HCT116 (cell line): ENCODE results near the gene CUL4A. TPM values are rescaled to one million over a fixed set of nuclear protein-coding genes. Genes with fewer than 3 reads are reported as not detected.

Source experiments
- ATAC-seq: fragments of 200-7000 bp; cut with Tn5 transposase; 2 replicates; pipeline ENCODE4 v1.9.1; 2020; ENCODE audit warnings: mild to moderate bottlenecking, moderate library complexity
- BruUV-seq: library from RNA; stranded (reverse); fragments of 400-500 nt; replicated peaks from 2 replicates; lab custom pipeline; 2021; lab: Mats Ljungman, UMichigan
- CTCF ChIA-PET: fragments of 300-600 bp; sonication (Branson Sonifier 250); formaldehyde crosslinking; loops from one replicate; lab custom pipeline; 2021; ENCODE audit warnings: antibody characterized with exemption; lab: Charles Lee
- POLR2A ChIA-PET: fragments of 300-600, 350-600 bp; sonication (Branson Sonifier 250); formaldehyde crosslinking; loops from one replicate; lab custom pipeline; 2021; ENCODE audit warnings: antibody characterized with exemption; lab: Charles Lee
- RAD21 ChIA-PET, 2 experiments: fragments of 300-600 bp; sonication (Branson Sonifier 250); formaldehyde crosslinking; loops; one replicate each; lab custom pipeline; 2023; ENCODE audit warnings: low total read pairs in 2 of 2; ENCODE audit not compliant: uncharacterized antibody in 2 of 2, unreplicated experiment in 2 of 2, low non-redundant PET in 1 of 2; lab: Charles Lee
- DNase-seq: peaks from one replicate; pipeline ENCODE4 v3.0.0-alpha.2; 2010; ENCODE audit warnings: low read depth, low spot score
- H2AFZ ChIP-seq: fragments of 200-600 bp; shearing (Covaris generic), sonication (generic); 2 replicates; pipeline ENCODE4 v1.6.1; 2017; ENCODE audit warnings: low read depth, mixed run types, mixed read lengths, antibody characterized with exemption, low read length; ENCODE audit not compliant: poor library complexity, severe bottlenecking
- H3K27ac ChIP-seq: 2 replicates; pipeline ENCODE4 v1.5.1; 2012; ENCODE audit warnings: low read depth, low read length
- H3K27me3 ChIP-seq: fragments of 200-600 bp; sonication (generic); 2 replicates; pipeline ENCODE4 v1.6.1; 2016; ENCODE audit warnings: mixed run types, low read length, mixed read lengths; ENCODE audit not compliant: insufficient read depth
- H3K36me3 ChIP-seq, 2 experiments: fragments of 200-500 bp in 1 of 2; fragments of 200-600 bp in 1 of 2; sonication (Bioruptor generic) in 1 of 2; sonication (generic) in 1 of 2; 2 replicates each; pipeline versions ENCODE4 v1.5.1 to v1.6.1; 2014 to 2016; ENCODE audit warnings: low read length in 2 of 2, inconsistent platforms in 1 of 2, mixed read lengths in 1 of 2, mixed run types in 1 of 2; ENCODE audit not compliant: insufficient read depth in 2 of 2, control insufficient read depth in 1 of 2
- H3K4me1 ChIP-seq, 2 experiments: fragments of 200-600 bp in 1 of 2; sonication (generic) in 1 of 2; 2 replicates each; pipeline versions ENCODE4 v1.5.1 to v1.6.1; 2012 to 2017; ENCODE audit warnings: low read length in 2 of 2, inconsistent platforms in 1 of 2, mild to moderate bottlenecking in 1 of 2, mixed read lengths in 1 of 2, mixed run types in 1 of 2, moderate library complexity in 1 of 2; ENCODE audit not compliant: insufficient read depth in 2 of 2, control insufficient read depth in 1 of 2
- H3K4me2 ChIP-seq: fragments of 200-600 bp; sonication (generic); 2 replicates; pipeline ENCODE4 v1.6.1; 2017; ENCODE audit warnings: mixed run types, low read length, mixed read lengths
- H3K4me3 ChIP-seq, 2 experiments: fragments of 200-600 bp in 1 of 2; sonication (generic) in 1 of 2; replicated peaks in 1 of 2; 2 replicates each; pipeline ENCODE4 v1.5.1; 2011 to 2016; ENCODE audit warnings: low read length in 2 of 2, control low read depth in 1 of 2, low read depth in 1 of 2, mild to moderate bottlenecking in 1 of 2, mixed read lengths in 1 of 2, mixed run types in 1 of 2
- H3K79me2 ChIP-seq: fragments of 200-600 bp; sonication (generic); 2 replicates; pipeline ENCODE4 v1.6.1; 2017; ENCODE audit warnings: mild to moderate bottlenecking, mixed run types, low read length, moderate library complexity, mixed read lengths; ENCODE audit not compliant: insufficient read depth
- H3K9ac ChIP-seq: fragments of 200-600 bp; sonication (generic); 2 replicates; pipeline ENCODE4 v1.6.1; 2016; ENCODE audit warnings: low read length, mixed read lengths
- H3K9me2 ChIP-seq: fragments of 200-600 bp; sonication (generic), shearing (Covaris generic); 2 replicates; pipeline ENCODE4 v1.6.1; 2017; ENCODE audit warnings: mixed run types, mild to moderate bottlenecking, moderate library complexity; ENCODE audit not compliant: insufficient read depth
- H3K9me3 ChIP-seq, 2 experiments: fragments of 200-500 bp in 1 of 2; fragments of 200-600 bp in 1 of 2; sonication (Bioruptor generic) in 1 of 2; sonication (generic) in 1 of 2; 2 replicates each; pipeline ENCODE4 v1.6.1; 2014 to 2017; ENCODE audit warnings: low read length in 2 of 2, mixed read lengths in 2 of 2, inconsistent platforms in 1 of 2, low read depth in 1 of 2, mild to moderate bottlenecking in 1 of 2, mixed run types in 1 of 2, moderate library complexity in 1 of 2; ENCODE audit not compliant: control insufficient read depth in 1 of 2, insufficient read depth in 1 of 2
- H4K20me1 ChIP-seq: fragments of 200-600 bp; sonication (generic), shearing (Covaris generic); 2 replicates; pipeline ENCODE4 v1.6.1; 2017; ENCODE audit warnings: mixed run types, mild to moderate bottlenecking, moderate library complexity; ENCODE audit not compliant: insufficient read depth
- CBX3 ChIP-seq: IDR thresholded peaks from 2 replicates; pipeline ENCODE4 v1.6.1; 2012; ENCODE audit warnings: low read depth
- CTCF ChIP-seq, 3 experiments: fragments of 200-600 bp in 1 of 3; sonication (generic) in 1 of 3; IDR thresholded peaks in 2 of 3; conservative IDR thresholded peaks in 1 of 3; 2 replicates each; pipeline ENCODE4 v1.5.1; 2012 to 2017; ENCODE audit warnings: low read depth in 2 of 3, low read length in 2 of 3, antibody characterized with exemption in 1 of 3, borderline replicate concordance in 1 of 3, control low read depth in 1 of 3, mild to moderate bottlenecking in 1 of 3, mixed read lengths in 1 of 3, mixed run types in 1 of 3, moderate library complexity in 1 of 3; ENCODE audit not compliant: insufficient read depth in 1 of 3
- EGR1 ChIP-seq: IDR thresholded peaks from 2 replicates; pipeline ENCODE4 v1.6.1; 2012; ENCODE audit warnings: low read depth
- EZH2 ChIP-seq: fragments of 200-600 bp; sonication (generic); IDR thresholded peaks from 2 replicates; pipeline ENCODE4 v1.6.1; 2017; ENCODE audit warnings: antibody characterized with exemption, mixed run types
- EZH2phosphoT487 ChIP-seq: fragments of 200-600 bp; IDR thresholded peaks from 2 replicates; pipeline ENCODE4 v1.6.1; 2018; ENCODE audit warnings: antibody characterized with exemption, borderline replicate concordance
- JUND ChIP-seq: IDR thresholded peaks from 2 replicates; pipeline ENCODE4 v1.6.1; 2012
- POLR2A ChIP-seq: IDR thresholded peaks from 2 replicates; pipeline ENCODE4 v1.7.0; 2011; ENCODE audit warnings: borderline replicate concordance; ENCODE audit not compliant: insufficient read depth, insufficient read length; ENCODE audit errors: extremely low read depth
- POLR2AphosphoS5 ChIP-seq: IDR thresholded peaks from 2 replicates; pipeline ENCODE4 v1.6.1; 2011; ENCODE audit warnings: mild to moderate bottlenecking, low read depth, low read length, moderate library complexity
- RAD21 ChIP-seq: IDR thresholded peaks from 2 replicates; pipeline ENCODE4 v1.6.1; 2012; ENCODE audit warnings: low read depth, mild to moderate bottlenecking
- REST ChIP-seq: IDR thresholded peaks from 2 replicates; pipeline ENCODE4 v1.6.1; 2012; ENCODE audit warnings: low read depth
- SIN3A ChIP-seq: IDR thresholded peaks from 2 replicates; pipeline ENCODE4 v1.6.1; 2012; ENCODE audit warnings: low read depth
- SRF ChIP-seq: IDR thresholded peaks from 2 replicates; pipeline ENCODE4 v1.6.1; 2012; ENCODE audit warnings: low read depth
- TCF7L2 ChIP-seq: IDR thresholded peaks from 2 replicates; pipeline ENCODE4 v1.7.0; 2011; ENCODE audit warnings: borderline replicate concordance, inconsistent platforms; ENCODE audit not compliant: insufficient read depth, insufficient read length; ENCODE audit errors: extremely low read depth
- ZFX ChIP-seq: fragments of 450-650 bp; IDR thresholded peaks from 2 replicates; pipeline ENCODE4 v1.6.1; 2017
- ZNF274 ChIP-seq: fragments of 200-500 bp; sonication (Bioruptor generic); IDR thresholded peaks from 2 replicates; pipeline ENCODE4 v1.6.1; 2014; ENCODE audit warnings: mild to moderate bottlenecking, low read depth, low read length, inconsistent platforms
- intact Hi-C: fragments of 100-400 bp; cut with micrococcal nuclease; formaldehyde crosslinking; loops from 2 replicates; pipeline ENCODE4 v1.10.0; 2022
- total RNA-seq: library from RNA; stranded (reverse); gene quantifications from one replicate; pipeline ENCODE4 v1.2.1, GENCODE V29; 2021; ENCODE audit not compliant: unreplicated experiment
- TF ChIP-seq, protein P1 (sequence below): IDR thresholded peaks from 2 replicates; pipeline ENCODE4 v1.6.1; 2012
- TF ChIP-seq, protein P2 (sequence below): IDR thresholded peaks from 2 replicates; pipeline ENCODE4 v1.6.1; 2012

Gene CUL4A
- total RNA-seq, 1 experiment from 2014 or later, result 76.5 TPM

DNA sequence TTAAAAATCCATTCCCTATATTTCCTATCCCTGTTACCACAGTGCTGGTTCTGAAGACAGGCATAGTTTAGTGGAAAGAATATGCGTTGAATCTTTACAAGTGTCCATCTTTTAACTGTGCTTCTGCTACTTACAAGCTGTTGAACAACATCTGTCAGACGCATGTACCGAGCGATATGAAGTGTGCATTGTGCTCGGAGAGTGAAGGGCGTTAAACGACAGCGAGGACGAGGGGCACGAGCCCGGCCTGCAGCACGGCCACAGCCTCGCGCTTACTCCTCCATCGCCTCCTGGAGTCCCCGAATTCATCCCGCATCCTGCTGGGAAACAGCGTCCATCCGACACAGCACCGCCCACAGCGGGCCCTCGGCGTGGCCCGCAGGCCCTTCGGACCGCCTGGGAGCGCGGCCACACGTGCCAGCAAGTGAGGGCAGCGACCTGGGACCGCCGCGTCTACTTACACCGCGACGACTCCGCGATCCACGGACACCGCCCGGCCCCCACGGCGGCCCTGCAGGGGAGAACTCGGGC lies 1.5 kb upstream of the CUL4A start:
- peak overlapping the region; percentile 98 for H3K27ac ChIP-seq
- intact Hi-C loops, result loop anchor here (1.0 kb wide), 1 partner anchor 241 kb away; no protein-coding TSS in a partner anchor
- no peak overlapping the region for H2AFZ ChIP-seq
- ATAC-seq, result peak; percentile 22
- peaks cover under 1% of the 10 kb centered on the region; the same call in 1 of the 2 replicates for H4K20me1 ChIP-seq
- H3K9ac ChIP-seq, result peak overlapping the region; percentile 96
- H3K27me3 ChIP-seq, result no peaks in the 10 kb centered on the region
- peaks cover 0 to 27% of the 10 kb centered on the region in 2 experiments; a peak in 3 of 4 replicates for H3K36me3 ChIP-seq
- TF ChIP-seq JUND, result no peak
- TF ChIP-seq TCF7L2, result no peak
- no peak for TF ChIP-seq RAD21
- no peak for TF ChIP-seq ZFX
- TF ChIP-seq REST, result no peak
- no peak for TF ChIP-seq ZNF274
- no peak for TF ChIP-seq EZH2
- TF ChIP-seq, protein P1, sequence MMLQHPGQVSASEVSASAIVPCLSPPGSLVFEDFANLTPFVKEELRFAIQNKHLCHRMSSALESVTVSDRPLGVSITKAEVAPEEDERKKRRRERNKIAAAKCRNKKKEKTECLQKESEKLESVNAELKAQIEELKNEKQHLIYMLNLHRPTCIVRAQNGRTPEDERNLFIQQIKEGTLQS, result no peak
- TF ChIP-seq SRF, result no peak
- TF ChIP-seq, protein P2, sequence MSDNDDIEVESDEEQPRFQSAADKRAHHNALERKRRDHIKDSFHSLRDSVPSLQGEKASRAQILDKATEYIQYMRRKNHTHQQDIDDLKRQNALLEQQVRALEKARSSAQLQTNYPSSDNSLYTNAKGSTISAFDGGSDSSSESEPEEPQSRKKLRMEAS, result no peak
- TF ChIP-seq EZH2phosphoT487, result no peak
- no peak for TF ChIP-seq POLR2A
- TF ChIP-seq SIN3A, result no peak
- TF ChIP-seq CBX3, result no peak
- no peak for TF ChIP-seq CTCF (IDR thresholded peaks at IDR 0.05 in 2 of 3, conservative IDR thresholded peaks at IDR 0.05 in 1 of 3; ENCODE audit: borderline replicate concordance in 1 of 3, insufficient read depth in 1 of 3, low read depth in 2 of 3, low read length in 2 of 3)
- TF ChIP-seq POLR2AphosphoS5, result no peak
- TF ChIP-seq EGR1, result no peak
- TF ChIP-seq, all 23 proteins: peak for 0
- H3K4me2 ChIP-seq, result peak overlapping the region; percentile 86
- ChIA-PET POLR2A (interaction anchor here (1.4 kb wide), 1 partner anchor 21 kb away, joined by 7 read pairs; no protein-coding TSS in a partner anchor), CTCF (interaction anchor here (2.5 kb wide), 1 partner anchor 243 kb away, joined by 9 read pairs; no protein-coding TSS in a partner anchor), RAD21 (no interaction called here)
- H3K9me3 ChIP-seq, result no peaks in the 10 kb centered on the region
- peaks cover 87% of the 10 kb centered on the region for H3K79me2 ChIP-seq
- peaks cover 14 to 23% of the 10 kb centered on the region in 2 experiments for H3K4me1 ChIP-seq
- no peaks in the 10 kb centered on the region for H3K9me2 ChIP-seq
- H3K4me3 ChIP-seq, result peak overlapping the region; percentile 56 to 74
- DNase-seq, result no peak
- BruUV-seq, result no TSS peak
